ENCODE data around the gene SMURF1. TPM values are rescaled to one million over a fixed set of nuclear protein-coding genes. Genes with fewer than 3 reads are reported as not detected.

Gene SMURF1
- total RNA-seq, 4 donors from 2014 or later, result 25.3 to 47.5 (median 36.5) TPM

DNA sequence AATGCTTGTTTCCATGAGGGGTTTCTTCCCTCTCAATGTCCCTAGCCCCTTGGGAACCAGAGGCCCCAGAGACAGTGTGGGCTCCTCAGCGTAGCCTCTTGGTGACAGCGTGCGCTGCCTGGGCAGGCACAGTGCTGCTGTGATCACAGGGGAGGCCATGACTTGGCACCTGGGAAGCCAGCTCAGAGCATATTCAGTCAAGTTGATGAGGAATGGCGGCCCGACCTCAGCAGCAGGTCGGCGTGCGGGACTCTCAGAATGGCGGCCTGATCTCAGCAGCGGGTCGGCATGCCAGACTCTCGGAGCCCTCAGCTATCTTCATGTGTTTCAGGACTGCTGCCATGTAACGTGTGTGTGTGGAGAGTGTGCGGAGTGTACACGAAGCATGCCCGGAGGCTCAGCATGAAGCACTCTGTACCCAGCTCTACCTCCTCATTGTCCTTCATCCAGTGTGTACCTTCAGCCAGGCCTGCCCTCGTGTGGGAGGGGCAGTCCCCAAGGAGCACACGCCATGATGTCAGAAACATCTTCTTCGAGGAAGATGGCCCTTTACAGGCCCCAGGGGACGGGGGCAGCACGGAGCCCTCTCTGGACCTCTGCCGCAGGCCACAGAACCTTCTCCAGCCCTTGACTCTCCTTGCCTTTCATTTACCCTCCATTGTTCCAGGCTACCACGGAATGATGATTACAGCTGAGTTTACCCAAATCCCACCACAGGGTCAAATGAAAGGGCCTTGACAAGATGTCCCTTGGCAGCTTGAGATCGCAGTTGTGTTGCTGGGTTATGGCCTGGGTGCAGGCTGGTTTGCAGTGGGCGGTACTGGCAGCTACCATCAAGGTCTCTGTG lies 130.4 kb downstream of the SMURF1 start:
- in situ Hi-C loops (cut with MboI; ENCODE audit: low pct_ligation_motif_present in 1 of 4, low pct_unique_long_range_greater_than_20kb in 1 of 4, low sequenced_read_pairs in 3 of 4) (no loop called here), intact Hi-C loops (cut with DNase I; ENCODE audit: low total_unique reads) (no loop called here)
- H3K4me3 ChIP-seq, result no peak overlapping the region
- no peak for TF ChIP-seq POLR2AphosphoS5 (IDR thresholded peaks at IDR 0.05)
- no peak for TF ChIP-seq POLR2A (IDR thresholded peaks at IDR 0.05)
- TF ChIP-seq, protein P1, sequence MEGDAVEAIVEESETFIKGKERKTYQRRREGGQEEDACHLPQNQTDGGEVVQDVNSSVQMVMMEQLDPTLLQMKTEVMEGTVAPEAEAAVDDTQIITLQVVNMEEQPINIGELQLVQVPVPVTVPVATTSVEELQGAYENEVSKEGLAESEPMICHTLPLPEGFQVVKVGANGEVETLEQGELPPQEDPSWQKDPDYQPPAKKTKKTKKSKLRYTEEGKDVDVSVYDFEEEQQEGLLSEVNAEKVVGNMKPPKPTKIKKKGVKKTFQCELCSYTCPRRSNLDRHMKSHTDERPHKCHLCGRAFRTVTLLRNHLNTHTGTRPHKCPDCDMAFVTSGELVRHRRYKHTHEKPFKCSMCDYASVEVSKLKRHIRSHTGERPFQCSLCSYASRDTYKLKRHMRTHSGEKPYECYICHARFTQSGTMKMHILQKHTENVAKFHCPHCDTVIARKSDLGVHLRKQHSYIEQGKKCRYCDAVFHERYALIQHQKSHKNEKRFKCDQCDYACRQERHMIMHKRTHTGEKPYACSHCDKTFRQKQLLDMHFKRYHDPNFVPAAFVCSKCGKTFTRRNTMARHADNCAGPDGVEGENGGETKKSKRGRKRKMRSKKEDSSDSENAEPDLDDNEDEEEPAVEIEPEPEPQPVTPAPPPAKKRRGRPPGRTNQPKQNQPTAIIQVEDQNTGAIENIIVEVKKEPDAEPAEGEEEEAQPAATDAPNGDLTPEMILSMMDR (IDR thresholded peaks at IDR 0.05), result no peak
- TF ChIP-seq EP300 (IDR thresholded peaks at IDR 0.05; ENCODE audit: low read depth), result no peak
- DNase-seq, result no peak
- peaks cover 0 to 43% (median 17%) of the 10 kb centered on the region in 4 donors for H3K36me3 ChIP-seq
- WGBS, 2 donors (ENCODE audit: low coverage in 1 of 2), result 96% methylated on average over 25 of the region's 25 CpGs; no CpG with 5 or more reads in 1 of the 2 donors
- no peaks in the 10 kb centered on the region for H3K9me3 ChIP-seq
- H3K4me1 ChIP-seq, result no peaks in the 10 kb centered on the region
- no peaks in the 10 kb centered on the region for H3K27me3 ChIP-seq
- H3K27ac ChIP-seq, result no peak overlapping the region

GRCh38 chr7:99012722-99013121 lies 131.2 kb downstream of the SMURF1 start:
- Histone ChIP-seq H3K4me3 (no peak overlapping the region), H3K4me1 (no peaks in the 10 kb centered on the region), H3K9me3 (no peaks in the 10 kb centered on the region), H3K27me3 (no peaks in the 10 kb centered on the region), H3K27ac (no peak overlapping the region), H3K36me3 (peaks cover 0 to 51% (median 20%) of the 10 kb centered on the region in 4 donors)
- no peak for DNase-seq
- in situ Hi-C loops (cut with MboI; ENCODE audit: low pct_ligation_motif_present in 1 of 4, low pct_unique_long_range_greater_than_20kb in 1 of 4, low sequenced_read_pairs in 3 of 4) (no loop called here), intact Hi-C loops (cut with DNase I; ENCODE audit: low total_unique reads) (no loop called here)
- 92 to 100% methylated on average over 5 to 13 of the region's 13 CpGs for WGBS, 2 donors (ENCODE audit: low coverage in 1 of 2)
- TF ChIP-seq POLR2A (IDR thresholded peaks at IDR 0.05), result no peak

DNA sequence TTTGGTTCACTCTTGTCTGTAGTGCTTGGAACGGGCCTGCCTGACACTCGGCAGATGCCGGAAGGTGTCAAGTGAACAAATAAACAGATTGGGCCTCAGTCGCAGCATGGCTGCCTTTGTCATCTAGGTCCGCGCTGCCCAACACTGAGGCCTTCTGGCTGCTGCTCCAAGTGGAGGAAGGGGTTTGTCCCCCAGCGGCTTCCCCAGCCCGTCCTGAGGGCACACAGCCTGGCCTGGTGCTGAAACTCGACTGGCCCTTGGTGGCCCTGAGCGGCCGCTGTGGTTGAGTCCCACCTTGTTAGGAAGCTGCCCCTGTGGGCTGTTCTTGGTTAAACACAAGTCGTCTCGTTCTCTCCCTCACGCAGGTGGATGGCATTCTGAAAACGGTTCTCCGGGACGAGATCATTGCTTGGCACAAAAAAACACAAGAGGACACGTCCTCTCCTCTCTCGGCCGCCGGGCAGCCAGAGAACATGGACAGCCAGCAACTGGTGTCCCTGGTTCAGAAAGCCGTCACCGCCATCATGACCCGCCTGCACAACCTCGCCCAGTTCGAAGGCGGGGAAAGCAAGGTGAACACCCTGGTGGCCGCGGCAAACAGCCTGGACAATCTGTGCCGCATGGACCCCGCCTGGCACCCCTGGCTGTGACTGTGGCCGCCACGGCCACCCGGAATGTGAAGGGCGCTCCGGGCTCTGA lies 132.1 kb downstream of the SMURF1 start:
- intact Hi-C loops (cut with DNase I; ENCODE audit: low total_unique reads) (no loop called here), in situ Hi-C loops (cut with MboI; ENCODE audit: low pct_ligation_motif_present in 1 of 4, low pct_unique_long_range_greater_than_20kb in 1 of 4, low sequenced_read_pairs in 3 of 4) (no loop called here)
- WGBS, 2 donors (ENCODE audit: low coverage in 1 of 2), result 96% methylated on average over 36 of the region's 36 CpGs; no CpG with 5 or more reads in 1 of the 2 donors
- Histone ChIP-seq H3K27ac (no peak overlapping the region), H3K9me3 (no peaks in the 10 kb centered on the region), H3K27me3 (no peaks in the 10 kb centered on the region), H3K4me1 (no peaks in the 10 kb centered on the region), H3K4me3 (no peak overlapping the region), H3K36me3 (peaks cover 0 to 51% (median 21%) of the 10 kb centered on the region in 4 donors)
- TF ChIP-seq, protein P1 (IDR thresholded peaks at IDR 0.05), result no peak
- TF ChIP-seq POLR2AphosphoS5 (IDR thresholded peaks at IDR 0.05), result no peak
- no peak for TF ChIP-seq POLR2A (IDR thresholded peaks at IDR 0.05)
- no peak for TF ChIP-seq EP300 (IDR thresholded peaks at IDR 0.05; ENCODE audit: low read depth)
- no peak for DNase-seq

GRCh38 chr7:99011341-99011705 lies 132.6 kb downstream of the SMURF1 start:
- in situ Hi-C loops (cut with MboI; ENCODE audit: low pct_ligation_motif_present in 1 of 4, low pct_unique_long_range_greater_than_20kb in 1 of 4, low sequenced_read_pairs in 3 of 4) (no loop called here), intact Hi-C loops (cut with DNase I; ENCODE audit: low total_unique reads) (no loop called here)
- Histone ChIP-seq H3K27me3 (no peaks in the 10 kb centered on the region), H3K36me3 (peaks cover 0 to 57% (median 24%) of the 10 kb centered on the region in 4 donors), H3K4me3 (no peak overlapping the region), H3K4me1 (no peaks in the 10 kb centered on the region), H3K27ac (no peak overlapping the region), H3K9me3 (no peaks in the 10 kb centered on the region)
- WGBS, 2 donors (ENCODE audit: low coverage in 1 of 2), result 98 to 100% methylated on average over 1 to 24 of the region's 24 CpGs
- DNase-seq, result no peak
- no peak for TF ChIP-seq EP300 (IDR thresholded peaks at IDR 0.05; ENCODE audit: low read depth)

DNA sequence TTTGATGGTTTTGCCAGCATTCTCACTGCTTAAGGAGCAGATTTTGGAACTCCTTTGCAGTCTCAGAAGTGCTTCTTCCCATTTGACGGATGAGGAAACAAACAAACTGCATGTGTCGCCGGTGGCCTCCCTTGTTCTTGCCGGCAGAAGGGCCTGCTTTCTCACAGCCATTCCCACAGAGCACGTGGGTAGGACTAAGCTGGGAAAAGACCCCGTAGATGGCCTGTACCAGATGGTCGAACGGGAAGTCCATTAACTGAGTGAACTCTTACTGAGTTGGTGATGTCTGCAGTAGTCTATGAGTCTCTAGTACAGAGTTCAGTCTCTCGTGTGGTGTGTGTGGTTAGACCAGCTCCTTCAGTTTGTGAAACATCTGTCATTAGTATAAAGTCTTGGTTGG lies 133.6 kb downstream of the SMURF1 start:
- TF ChIP-seq, protein P1 (IDR thresholded peaks at IDR 0.05), result no peak
- no peak for TF ChIP-seq POLR2AphosphoS5 (IDR thresholded peaks at IDR 0.05)
- TF ChIP-seq EP300 (IDR thresholded peaks at IDR 0.05; ENCODE audit: low read depth), result no peak
- no peak for TF ChIP-seq POLR2A (IDR thresholded peaks at IDR 0.05)
- 82 to 85% methylated on average over 4 to 9 of the region's 9 CpGs for WGBS, 2 donors (ENCODE audit: low coverage in 1 of 2)
- in situ Hi-C loops (cut with MboI; ENCODE audit: low pct_ligation_motif_present in 1 of 4, low pct_unique_long_range_greater_than_20kb in 1 of 4, low sequenced_read_pairs in 3 of 4), result no loop called here
- Histone ChIP-seq H3K27ac (no peak overlapping the region), H3K4me1 (no peaks in the 10 kb centered on the region), H3K36me3 (peaks cover 0 to 66% (median 29%) of the 10 kb centered on the region in 4 donors), H3K27me3 (no peaks in the 10 kb centered on the region), H3K9me3 (no peaks in the 10 kb centered on the region), H3K4me3 (no peak overlapping the region)
- DNase-seq, result no peak
- intact Hi-C loops (cut with DNase I; ENCODE audit: low total_unique reads), result no loop called here
